ENCODE measurements around the gene KIF25.

KIF25 gene

DNA sequence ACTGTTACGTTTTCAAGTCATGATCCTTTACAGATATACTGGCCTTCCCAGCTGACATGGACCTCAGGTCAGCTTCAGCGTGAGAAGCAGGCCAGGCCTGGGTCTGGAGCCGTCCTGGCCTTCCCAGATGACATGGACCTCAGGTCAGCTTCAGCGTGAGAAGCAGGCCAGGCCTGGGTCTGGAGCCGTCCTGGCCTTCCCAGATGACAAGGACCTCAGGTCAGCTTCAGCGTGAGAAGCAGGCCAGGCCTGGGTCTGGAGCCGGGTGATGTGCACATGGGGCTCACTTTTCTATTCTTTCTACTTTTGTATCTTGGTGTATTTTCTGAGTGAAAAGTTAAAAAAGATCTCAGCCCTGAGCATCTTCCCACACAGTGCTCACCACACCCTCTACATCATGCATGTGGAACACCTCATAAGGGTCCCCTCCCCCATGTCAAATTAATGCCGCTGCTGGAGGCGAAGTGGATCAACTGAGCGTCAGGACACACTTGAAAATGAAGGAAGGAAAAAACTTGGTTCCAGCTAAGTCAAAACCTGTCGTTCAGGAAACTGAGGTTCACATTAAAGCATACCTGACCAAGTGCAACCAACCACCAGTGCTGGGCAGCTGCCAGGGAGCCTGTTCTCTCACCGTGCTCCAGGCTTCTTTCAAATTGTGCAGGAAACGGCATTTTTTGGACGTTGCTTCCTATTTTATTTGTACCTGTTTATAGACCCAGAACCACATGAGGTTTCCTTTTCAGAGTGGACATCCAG, 32.2 kb downstream of the KIF25 start:
- TF ChIP-seq, protein P1, sequence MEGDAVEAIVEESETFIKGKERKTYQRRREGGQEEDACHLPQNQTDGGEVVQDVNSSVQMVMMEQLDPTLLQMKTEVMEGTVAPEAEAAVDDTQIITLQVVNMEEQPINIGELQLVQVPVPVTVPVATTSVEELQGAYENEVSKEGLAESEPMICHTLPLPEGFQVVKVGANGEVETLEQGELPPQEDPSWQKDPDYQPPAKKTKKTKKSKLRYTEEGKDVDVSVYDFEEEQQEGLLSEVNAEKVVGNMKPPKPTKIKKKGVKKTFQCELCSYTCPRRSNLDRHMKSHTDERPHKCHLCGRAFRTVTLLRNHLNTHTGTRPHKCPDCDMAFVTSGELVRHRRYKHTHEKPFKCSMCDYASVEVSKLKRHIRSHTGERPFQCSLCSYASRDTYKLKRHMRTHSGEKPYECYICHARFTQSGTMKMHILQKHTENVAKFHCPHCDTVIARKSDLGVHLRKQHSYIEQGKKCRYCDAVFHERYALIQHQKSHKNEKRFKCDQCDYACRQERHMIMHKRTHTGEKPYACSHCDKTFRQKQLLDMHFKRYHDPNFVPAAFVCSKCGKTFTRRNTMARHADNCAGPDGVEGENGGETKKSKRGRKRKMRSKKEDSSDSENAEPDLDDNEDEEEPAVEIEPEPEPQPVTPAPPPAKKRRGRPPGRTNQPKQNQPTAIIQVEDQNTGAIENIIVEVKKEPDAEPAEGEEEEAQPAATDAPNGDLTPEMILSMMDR (IDR thresholded peaks at IDR 0.05; ENCODE audit: low read depth, low read length), result no peak
- no peak overlapping the region for H3K27ac ChIP-seq
- H3K36me3 ChIP-seq, result no peaks in the 10 kb centered on the region
- no peak overlapping the region for H3K4me3 ChIP-seq (ENCODE audit: low read depth, low read length)
- no peak for DNase-seq
- H3K9me3 ChIP-seq (ENCODE audit: severe bottlenecking), result no peaks in the 10 kb centered on the region
- H3K27me3 ChIP-seq (ENCODE audit: insufficient read depth, low read depth, severe bottlenecking), result no peaks in the 10 kb centered on the region

DNA sequence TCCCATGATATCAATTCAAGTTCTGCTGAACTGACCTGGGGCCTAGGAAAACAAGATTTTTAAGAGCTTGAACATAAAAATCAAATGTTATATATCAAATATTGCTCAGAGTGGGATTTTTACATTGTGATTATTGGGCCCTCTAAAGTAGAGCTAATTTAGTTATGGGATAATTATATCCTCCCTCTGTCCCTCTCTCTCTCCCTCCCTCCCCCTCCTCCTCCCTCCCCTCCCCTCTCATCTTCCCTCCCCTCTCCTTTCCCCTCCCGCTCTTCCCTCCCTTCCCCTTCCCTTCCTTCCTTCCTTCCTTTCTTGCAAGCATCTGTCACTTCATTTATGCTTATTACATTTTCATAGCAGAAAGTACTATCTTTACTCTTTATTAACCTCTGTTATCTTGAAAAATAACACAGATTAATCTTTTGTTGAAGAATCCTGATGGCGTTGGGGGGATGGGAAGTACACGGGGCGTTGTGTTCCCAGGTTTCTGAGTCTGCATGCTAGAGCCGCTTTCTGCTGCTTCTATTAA, 32.8 kb downstream of the KIF25 start:
- Histone ChIP-seq H3K27ac (no peak overlapping the region), H3K4me3 (ENCODE audit: low read depth, low read length) (no peak overlapping the region)
- no peak for DNase-seq

DNA sequence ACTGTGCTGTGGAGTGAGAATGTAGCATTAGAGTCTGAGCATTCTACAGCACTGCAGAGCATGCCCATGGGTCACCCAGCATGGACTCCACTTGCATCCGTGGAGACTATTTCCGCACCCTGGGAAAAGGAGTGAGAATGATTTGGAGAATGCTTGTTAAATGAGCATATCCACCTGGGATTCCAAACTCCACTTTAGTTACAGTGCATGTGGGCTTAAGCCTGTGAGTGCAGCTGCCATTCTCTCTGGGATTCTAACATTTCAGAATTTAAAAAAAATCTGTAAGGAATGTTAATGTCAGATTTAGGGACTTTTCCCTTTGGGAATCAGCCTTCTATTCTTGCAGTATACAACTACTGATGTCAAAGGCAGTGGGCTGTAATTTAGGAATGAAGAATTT, 33.4 kb downstream of the KIF25 start:
- Histone ChIP-seq H3K27me3 (ENCODE audit: insufficient read depth, low read depth, severe bottlenecking) (no peaks in the 10 kb centered on the region), H3K36me3 (no peaks in the 10 kb centered on the region), H3K27ac (no peak overlapping the region), H3K9me3 (ENCODE audit: severe bottlenecking) (no peaks in the 10 kb centered on the region), H3K4me3 (ENCODE audit: low read depth, low read length) (no peak overlapping the region)
- DNase-seq, result no peak
- TF ChIP-seq, protein P1 (IDR thresholded peaks at IDR 0.05; ENCODE audit: low read depth, low read length), result no peak

More for the DNA sequence above, 32.8 kb downstream of the KIF25 start:
- no peaks in the 10 kb centered on the region for H3K27me3 ChIP-seq (ENCODE audit: insufficient read depth, low read depth, severe bottlenecking)
- no peaks in the 10 kb centered on the region for H3K36me3 ChIP-seq
- TF ChIP-seq, protein P1 (IDR thresholded peaks at IDR 0.05; ENCODE audit: low read depth, low read length), result no peak
- H3K9me3 ChIP-seq (ENCODE audit: severe bottlenecking), result no peaks in the 10 kb centered on the region

DNA sequence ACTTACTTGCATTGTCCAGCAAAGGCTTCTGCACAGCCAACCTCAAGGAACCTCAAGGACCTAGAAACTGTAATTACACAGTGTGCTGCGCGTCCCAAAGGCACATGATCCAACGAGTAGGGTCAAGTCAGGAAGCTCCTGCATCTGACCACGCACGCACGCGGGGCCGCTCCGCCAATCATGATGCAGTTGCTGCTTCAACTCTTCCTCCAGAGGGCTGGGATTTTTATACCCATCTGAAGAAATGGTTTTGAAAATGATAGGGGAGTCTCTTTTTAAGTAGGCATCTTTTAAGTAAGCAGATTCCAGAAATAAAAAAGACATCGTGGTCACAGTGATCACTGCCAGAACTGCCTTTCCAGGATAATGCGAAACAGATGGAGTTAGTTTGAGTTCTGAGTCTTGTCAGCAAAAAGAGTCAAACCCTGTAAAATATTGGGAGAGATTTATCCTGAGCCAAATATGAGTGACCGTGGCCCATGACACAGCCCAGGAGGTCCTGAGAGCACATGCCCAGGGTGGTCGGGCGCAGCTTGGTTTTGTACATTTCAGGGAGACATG, 34.0 kb downstream of the KIF25 start:
- no peak overlapping the region for H3K27ac ChIP-seq

DNA sequence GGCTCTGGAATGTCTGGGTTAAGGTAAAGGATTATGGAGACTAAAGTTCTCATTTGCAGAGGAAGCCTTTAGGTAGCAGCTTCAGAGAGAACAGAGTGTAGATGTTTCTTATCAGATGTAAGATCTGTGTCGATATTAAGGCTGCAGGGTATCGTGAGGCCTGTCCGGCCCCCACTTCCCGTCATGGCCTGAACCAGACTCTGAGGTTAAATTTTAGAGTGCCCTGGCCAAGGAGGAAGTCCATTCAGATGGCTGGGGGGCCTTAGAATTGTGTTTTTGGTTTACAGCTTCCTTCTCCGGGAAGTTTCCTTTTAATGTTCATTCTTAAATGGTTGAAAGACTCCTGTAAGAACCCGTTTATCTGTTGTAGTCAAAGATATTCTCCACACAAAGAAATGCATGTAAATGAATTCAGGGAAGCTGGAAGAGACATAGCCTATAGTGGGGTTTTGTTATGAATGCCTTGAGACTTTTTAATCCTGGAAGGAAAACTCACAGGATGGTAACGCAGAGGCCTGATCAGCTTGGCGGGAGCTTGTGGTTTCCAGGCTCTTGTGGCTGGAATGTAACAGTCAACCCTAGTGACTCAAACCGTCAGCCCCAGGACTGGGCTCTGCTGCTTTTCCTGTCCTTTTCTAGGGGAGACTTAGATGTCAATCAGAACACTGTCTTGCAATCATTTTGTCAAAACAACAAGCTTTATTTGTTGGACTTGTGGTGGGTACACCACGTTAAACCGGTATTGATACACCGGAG, 34.7 kb downstream of the KIF25 start:
- H3K36me3 ChIP-seq, result no peaks in the 10 kb centered on the region
- H3K27ac ChIP-seq, result no peak overlapping the region
- no peaks in the 10 kb centered on the region for H3K27me3 ChIP-seq (ENCODE audit: insufficient read depth, low read depth, severe bottlenecking)
- DNase-seq, result no peak
- H3K4me3 ChIP-seq (ENCODE audit: low read depth, low read length), result no peak overlapping the region
- TF ChIP-seq, protein P1 (IDR thresholded peaks at IDR 0.05; ENCODE audit: low read depth, low read length), result no peak
- H3K9me3 ChIP-seq (ENCODE audit: severe bottlenecking), result no peaks in the 10 kb centered on the region

More for the DNA sequence above, 34.0 kb downstream of the KIF25 start:
- H3K4me3 ChIP-seq (ENCODE audit: low read depth, low read length), result no peak overlapping the region
- no peaks in the 10 kb centered on the region for H3K27me3 ChIP-seq (ENCODE audit: insufficient read depth, low read depth, severe bottlenecking)
- no peaks in the 10 kb centered on the region for H3K36me3 ChIP-seq
- no peaks in the 10 kb centered on the region for H3K9me3 ChIP-seq (ENCODE audit: severe bottlenecking)
- no peak for DNase-seq
- TF ChIP-seq, protein P1 (IDR thresholded peaks at IDR 0.05; ENCODE audit: low read depth, low read length), result no peak

Data from WERI-Rb-1 (cell line).